Activated naive CD4-positive, alpha-beta T cell treated with anti-CD3 and anti-CD28 coated beads, Interleukin-2, amount 10 ng/mL, durations not matched to agents 7 days and 5 days (primary cell): ENCODE measurements around the gene BCL6.

Experiments used
- CTCF ChIA-PET: fragments of 350-600 bp; sonication (Branson Sonifier 250); formaldehyde crosslinking; loops from one replicate; lab custom pipeline; 2021; ENCODE audit warnings: antibody characterized with exemption; lab: Charles Lee
- DNase-seq: peaks from one replicate; pipeline ENCODE4 v3.0.0-alpha.2; 2020
- H3K27ac Mint-ChIP-seq: one replicate; pipeline ENCODE4 v1.8.0; 2021; ENCODE audit warnings: mild to moderate bottlenecking, moderate library complexity, mixed read lengths
- H3K27me3 Mint-ChIP-seq: one replicate; pipeline ENCODE4 v1.8.0; 2021; ENCODE audit warnings: mild to moderate bottlenecking, mixed read lengths
- H3K36me3 Mint-ChIP-seq: one replicate; pipeline ENCODE4 v1.8.0; 2021; ENCODE audit warnings: mixed read lengths
- H3K4me1 Mint-ChIP-seq: one replicate; pipeline ENCODE4 v1.8.0; 2021; ENCODE audit warnings: mixed read lengths
- H3K4me3 Mint-ChIP-seq: one replicate; pipeline ENCODE4 v1.8.0; 2021; ENCODE audit warnings: mild to moderate bottlenecking, moderate library complexity, mixed read lengths
- H3K9me3 Mint-ChIP-seq: one replicate; pipeline ENCODE4 v1.8.0; 2021; ENCODE audit warnings: mixed read lengths

BCL6 gene

GRCh38 chr3:187739094-187739560 is 6.1 kb downstream of the BCL6 start:
- Mint-ChIP-seq H3K4me1 (peaks cover 53% of the 10 kb centered on the region), H3K27me3 (peaks cover 7% of the 10 kb centered on the region), H3K27ac (peak overlapping the region; percentile 100), H3K4me3 (peak overlapping the region; percentile 99), H3K9me3 (no peaks in the 10 kb centered on the region), H3K36me3 (peaks cover 15% of the 10 kb centered on the region)
- DNase-seq = no peak
- CTCF ChIA-PET = interaction anchor here (0.6 to 5.1 kb wide), 33 partner anchors 8 to 1410 kb away, joined by 3 to 331 read pairs (median 4); no protein-coding TSS in a partner anchor

- Mint-ChIP-seq H3K4me1 (peaks cover 53% of the 10 kb centered on the region), H3K4me3 (peak overlapping the region; percentile 99)
- CTCF ChIA-PET = interaction anchor here (0.6 to 5.1 kb wide), 29 partner anchors 8 to 1411 kb away, joined by 3 to 331 read pairs (median 4); no protein-coding TSS in a partner anchor
These were observed 6.8 kb downstream of the BCL6 start for GRCh38 chr3:187738331-187739093.

GRCh38 chr3:187738071-187738330 is 7.3 kb downstream of the BCL6 start:
- Mint-ChIP-seq H3K27ac (peak overlapping the region; percentile 100), H3K4me1 (peaks cover 53% of the 10 kb centered on the region), H3K36me3 (peaks cover 14% of the 10 kb centered on the region), H3K9me3 (no peaks in the 10 kb centered on the region), H3K27me3 (peaks cover 7% of the 10 kb centered on the region), H3K4me3 (peak overlapping the region; percentile 99)
- no peak for DNase-seq
- CTCF ChIA-PET = interaction anchor here (0.9 to 5.1 kb wide), 17 partner anchors 8 to 1411 kb away, joined by 3 to 331 read pairs (median 10); no protein-coding TSS in a partner anchor

More at GRCh38 chr3:187738331-187739093, 6.8 kb downstream of the BCL6 start:
- Mint-ChIP-seq H3K36me3 (peaks cover 11% of the 10 kb centered on the region), H3K9me3 (no peaks in the 10 kb centered on the region), H3K27ac (peak overlapping the region; percentile 100), H3K27me3 (peaks cover 7% of the 10 kb centered on the region)
- peak; percentile 83 for DNase-seq

- Mint-ChIP-seq H3K27ac (peak overlapping the region; percentile 100), H3K4me3 (peak overlapping the region; percentile 99), H3K4me1 (peaks cover 53% of the 10 kb centered on the region), H3K36me3 (peaks cover 17% of the 10 kb centered on the region), H3K9me3 (no peaks in the 10 kb centered on the region), H3K27me3 (peaks cover 7% of the 10 kb centered on the region)
- CTCF ChIA-PET = interaction anchor here (0.6 to 5.1 kb wide), 17 partner anchors 7 to 1412 kb away, joined by 3 to 331 read pairs (median 8); no protein-coding TSS in a partner anchor
- peak; percentile 61 for DNase-seq
These were observed 7.7 kb downstream of the BCL6 start for GRCh38 chr3:187737368-187738070.

GRCh38 chr3:187737006-187737367 is 8.3 kb downstream of the BCL6 start:
- Mint-ChIP-seq H3K4me1 (peaks cover 48% of the 10 kb centered on the region), H3K27ac (peak overlapping the region; percentile 100), H3K9me3 (no peaks in the 10 kb centered on the region), H3K4me3 (peak overlapping the region; percentile 99), H3K36me3 (peaks cover 16% of the 10 kb centered on the region), H3K27me3 (peaks cover 7% of the 10 kb centered on the region)
- no peak for DNase-seq
- CTCF ChIA-PET = interaction anchor here (0.6 to 5.1 kb wide), 5 partner anchors 461 to 1412 kb away, joined by 3 to 331 read pairs (median 4); no protein-coding TSS in a partner anchor

- Mint-ChIP-seq H3K4me3 (peak overlapping the region; percentile 99), H3K27me3 (peaks cover 7% of the 10 kb centered on the region), H3K36me3 (peaks cover 17% of the 10 kb centered on the region), H3K27ac (no peak overlapping the region), H3K4me1 (peaks cover 43% of the 10 kb centered on the region), H3K9me3 (no peaks in the 10 kb centered on the region)
- DNase-seq = no peak
- CTCF ChIA-PET = interaction anchor here (0.7 to 5.1 kb wide), 4 partner anchors 462 to 1412 kb away, joined by 3 to 331 read pairs (median 4); no protein-coding TSS in a partner anchor
These were observed 8.8 kb downstream of the BCL6 start for GRCh38 chr3:187736418-187736871.

GRCh38 chr3:187735837-187736236 is 9.4 kb downstream of the BCL6 start:
- Mint-ChIP-seq H3K4me1 (peaks cover 39% of the 10 kb centered on the region), H3K36me3 (peaks cover 23% of the 10 kb centered on the region), H3K9me3 (no peaks in the 10 kb centered on the region), H3K27ac (no peak overlapping the region), H3K4me3 (no peak overlapping the region), H3K27me3 (peaks cover 7% of the 10 kb centered on the region)
- no peak for DNase-seq
- CTCF ChIA-PET = interaction anchor here (1.0 kb wide), 2 partner anchors 1218 to 1306 kb away, joined by 3 to 4 read pairs; no protein-coding TSS in a partner anchor

- H3K27ac Mint-ChIP-seq = no peak overlapping the region
- H3K9me3 Mint-ChIP-seq = no peaks in the 10 kb centered on the region
- peaks cover 34% of the 10 kb centered on the region for H3K4me1 Mint-ChIP-seq
- no peak for DNase-seq
- H3K27me3 Mint-ChIP-seq = peaks cover 7% of the 10 kb centered on the region
- H3K36me3 Mint-ChIP-seq = peaks cover 24% of the 10 kb centered on the region
- CTCF ChIA-PET = interaction anchor here (1.0 kb wide), 1 partner anchor 1218 kb away, joined by 3 read pairs; no protein-coding TSS in a partner anchor
- no peak overlapping the region for H3K4me3 Mint-ChIP-seq
These were observed 9.9 kb downstream of the BCL6 start for GRCh38 chr3:187735383-187735782.

GRCh38 chr3:187734841-187735240 is 10.4 kb downstream of the BCL6 start:
- Mint-ChIP-seq H3K4me1 (peaks cover 30% of the 10 kb centered on the region), H3K4me3 (no peak overlapping the region), H3K9me3 (no peaks in the 10 kb centered on the region), H3K27ac (no peak overlapping the region), H3K27me3 (peaks cover 7% of the 10 kb centered on the region), H3K36me3 (peaks cover 29% of the 10 kb centered on the region)
- no peak for DNase-seq
- CTCF ChIA-PET = interaction anchor here (1.0 to 1.1 kb wide), 3 partner anchors 12 to 1219 kb away, joined by 3 to 6 read pairs (median 4); no protein-coding TSS in a partner anchor

GRCh38 chr3:187733371-187733770 is 11.9 kb downstream of the BCL6 start:
- Mint-ChIP-seq H3K4me1 (peaks cover 21% of the 10 kb centered on the region), H3K27me3 (peaks cover 7% of the 10 kb centered on the region), H3K4me3 (no peak overlapping the region), H3K9me3 (no peaks in the 10 kb centered on the region), H3K27ac (no peak overlapping the region), H3K36me3 (peaks cover 41% of the 10 kb centered on the region)
- CTCF ChIA-PET = interaction anchor here (0.8 to 1.1 kb wide), 2 partner anchors 1097 to 1301 kb away, joined by 3 read pairs; no protein-coding TSS in a partner anchor
- DNase-seq = no peak

- no peak for DNase-seq
- no peaks in the 10 kb centered on the region for H3K27me3 Mint-ChIP-seq
- no peaks in the 10 kb centered on the region for H3K4me1 Mint-ChIP-seq
- no peaks in the 10 kb centered on the region for H3K9me3 Mint-ChIP-seq
- H3K27ac Mint-ChIP-seq = no peak overlapping the region
- CTCF ChIA-PET = interaction anchor here (0.9 to 1.6 kb wide), 3 partner anchors 9 to 16 kb away, joined by 4 read pairs; no protein-coding TSS in a partner anchor
- peaks cover 61% of the 10 kb centered on the region for H3K36me3 Mint-ChIP-seq
- no peak overlapping the region for H3K4me3 Mint-ChIP-seq
These were observed 15.7 kb downstream of the BCL6 start for GRCh38 chr3:187729598-187729997.

- Mint-ChIP-seq H3K27ac (no peak overlapping the region), H3K4me1 (no peaks in the 10 kb centered on the region), H3K9me3 (no peaks in the 10 kb centered on the region), H3K4me3 (no peak overlapping the region), H3K36me3 (peaks cover 61% of the 10 kb centered on the region), H3K27me3 (no peaks in the 10 kb centered on the region)
- CTCF ChIA-PET = interaction anchor here (1.6 to 2.1 kb wide), 2 partner anchors 10 to 1226 kb away, joined by 4 to 12 read pairs; no protein-coding TSS in a partner anchor
- no peak for DNase-seq
These were observed 16.2 kb downstream of the BCL6 start for GRCh38 chr3:187728940-187729583.

GRCh38 chr3:187728248-187728647 is 17.0 kb downstream of the BCL6 start:
- Mint-ChIP-seq H3K4me1 (no peaks in the 10 kb centered on the region), H3K4me3 (no peak overlapping the region), H3K27me3 (no peaks in the 10 kb centered on the region), H3K27ac (no peak overlapping the region), H3K9me3 (no peaks in the 10 kb centered on the region), H3K36me3 (peaks cover 62% of the 10 kb centered on the region)
- no peak for DNase-seq
- CTCF ChIA-PET = interaction anchor here (1.0 to 2.1 kb wide), 3 partner anchors 11 to 1227 kb away, joined by 3 to 12 read pairs (median 4); no protein-coding TSS in a partner anchor
